Right lobe of liver (tissue), 4 donors: ENCODE measurements around the gene HIF1A.

Experiments used
- CTCF ChIP-seq, 4 donors: fragments of 200-600 bp in 3 of 4; fragments of 450-650 bp in 1 of 4; IDR thresholded peaks; one replicate each; pipeline versions ENCODE4 v1.5.1 to v1.8.0; 2016 to 2022; ENCODE audit warnings: antibody characterized with exemption in 4 of 4, mild to moderate bottlenecking in 2 of 4
- POLR2A ChIP-seq: fragments of 450-650 bp; IDR thresholded peaks from one replicate; pipeline ENCODE4 v1.6.1; 2017; ENCODE audit warnings: antibody characterized with exemption, mild to moderate bottlenecking
- donor health status: DM: no; HTN: no; CAD: no.
- donor health status: DM: no; HTN: no; CAD: no.
- donor health status: DM: no; HTN: yes; CAD: no.

- TF ChIP-seq CTCF (IDR thresholded peaks at IDR 0.05) = no peak
- TF ChIP-seq POLR2A = peak; percentile 71
Observed at GRCh38 chr14:61750708-61751474, 55.6 kb downstream of the HIF1A start.
